ENCODE results near the gene NBEAL1. TPM values are rescaled to one million over a fixed set of nuclear protein-coding genes. Genes with fewer than 3 reads are reported as not detected.

NBEAL1 gene
- total and polyA plus RNA-seq, 2 experiments from 2014 or later: 13.7 to 16.0 TPM

- TF ChIP-seq CTCF (IDR thresholded peaks at IDR 0.05; ENCODE audit: low read depth, low read length): no peak
- Histone ChIP-seq H3K27ac (peak overlapping the region; percentile 94), H3K9me3 (ENCODE audit: low read depth) (no peaks in the 10 kb centered on the region), H3K4me1 (ENCODE audit: low read depth) (peaks cover 4% of the 10 kb centered on the region), H3K4me3 (peak overlapping the region; percentile 57), H3K27me3 (no peaks in the 10 kb centered on the region), H3K36me3 (no peaks in the 10 kb centered on the region)
- DNase-seq (ENCODE audit: low read depth in 1 of 2, low spot score in 1 of 2): no peak
These were observed 223.6 kb downstream of the NBEAL1 start for GRCh38 chr2:203238292-203238703.

DNA sequence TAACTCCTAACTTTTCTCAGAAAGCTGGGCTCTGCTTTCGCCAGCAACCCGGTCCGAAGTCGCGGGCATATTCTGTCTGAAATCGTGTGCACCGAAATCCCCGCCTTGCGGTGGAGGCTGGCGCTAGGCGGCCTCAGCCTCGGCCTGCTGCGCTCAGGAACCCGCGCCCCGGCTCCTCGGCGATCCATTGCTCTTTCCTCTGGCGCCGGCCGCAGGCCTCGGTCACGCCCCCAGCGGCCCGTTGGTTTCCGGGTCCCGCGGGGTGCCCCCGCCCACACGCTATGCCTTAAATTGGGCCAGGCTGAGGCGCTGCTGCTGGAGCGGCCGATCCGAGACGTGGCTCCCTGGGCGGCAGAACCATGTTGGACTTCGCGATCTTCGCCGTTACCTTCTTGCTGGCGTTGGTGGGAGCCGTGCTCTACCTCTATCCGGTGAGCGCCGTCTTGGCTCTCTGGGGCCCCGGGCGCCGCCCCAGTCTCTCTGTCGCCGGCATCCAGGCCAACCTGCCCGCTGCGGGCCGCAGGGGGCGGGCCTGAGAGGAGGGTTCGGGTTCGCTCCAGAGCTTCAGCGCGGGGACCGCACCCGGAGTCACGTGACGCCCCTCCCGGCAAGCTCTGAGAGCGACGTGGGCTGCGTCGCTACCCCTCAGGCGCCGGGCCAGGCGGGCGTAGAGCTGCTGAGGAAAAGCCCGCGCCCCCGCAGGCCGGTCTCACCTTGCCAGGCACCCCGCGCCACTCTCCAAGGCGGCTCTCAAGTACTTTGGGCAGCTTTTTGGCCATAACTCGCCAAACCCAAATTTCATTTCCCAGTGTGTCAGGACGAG is 224.2 kb downstream of the NBEAL1 start, which contains the start of gene CYP20A1:
Gene CYP20A1, plus strand, starts transcription at position 315 of the 823 bp plus-strand sequence. Its CDS starts 45 bp downstream, at position 360.
- peak; percentile 35 for TF ChIP-seq CTCF (IDR thresholded peaks at IDR 0.05; ENCODE audit: low read depth, low read length)
- Histone ChIP-seq H3K4me3 (peak within 1 kb of the TSS; percentile 57), H3K27me3 (no peaks in the 10 kb centered on the region), H3K4me1 (ENCODE audit: low read depth) (peaks cover 4% of the 10 kb centered on the region), H3K27ac (peak within 1 kb of the TSS; percentile 94), H3K9me3 (ENCODE audit: low read depth) (no peaks in the 10 kb centered on the region), H3K36me3 (no peaks in the 10 kb centered on the region)
- peak; percentile 97 to 98 for DNase-seq (ENCODE audit: low read depth in 1 of 2, low spot score in 1 of 2)

- no peak for TF ChIP-seq CTCF (IDR thresholded peaks at IDR 0.05; ENCODE audit: low read depth, low read length)
- no peaks in the 10 kb centered on the region for H3K27me3 ChIP-seq
- H3K27ac ChIP-seq: no peak overlapping the region
- H3K9me3 ChIP-seq (ENCODE audit: low read depth): no peaks in the 10 kb centered on the region
- peak overlapping the region; percentile 57 for H3K4me3 ChIP-seq
- H3K4me1 ChIP-seq (ENCODE audit: low read depth): peaks cover 4% of the 10 kb centered on the region
- H3K36me3 ChIP-seq: no peaks in the 10 kb centered on the region
- no peak for DNase-seq (ENCODE audit: low read depth in 1 of 2, low spot score in 1 of 2)
These were observed 225.8 kb downstream of the NBEAL1 start for GRCh38 chr2:203240491-203240890.

GRCh38 chr2:203242518-203242917 is 227.8 kb downstream of the NBEAL1 start:
- DNase-seq (ENCODE audit: low read depth in 1 of 2, low spot score in 1 of 2): no peak
- Histone ChIP-seq H3K9me3 (ENCODE audit: low read depth) (no peaks in the 10 kb centered on the region), H3K27me3 (no peaks in the 10 kb centered on the region), H3K4me1 (ENCODE audit: low read depth) (peaks cover 4% of the 10 kb centered on the region), H3K4me3 (no peak overlapping the region), H3K36me3 (peaks cover 4% of the 10 kb centered on the region), H3K27ac (no peak overlapping the region)
- no peak for TF ChIP-seq CTCF (IDR thresholded peaks at IDR 0.05; ENCODE audit: low read depth, low read length)

DNA sequence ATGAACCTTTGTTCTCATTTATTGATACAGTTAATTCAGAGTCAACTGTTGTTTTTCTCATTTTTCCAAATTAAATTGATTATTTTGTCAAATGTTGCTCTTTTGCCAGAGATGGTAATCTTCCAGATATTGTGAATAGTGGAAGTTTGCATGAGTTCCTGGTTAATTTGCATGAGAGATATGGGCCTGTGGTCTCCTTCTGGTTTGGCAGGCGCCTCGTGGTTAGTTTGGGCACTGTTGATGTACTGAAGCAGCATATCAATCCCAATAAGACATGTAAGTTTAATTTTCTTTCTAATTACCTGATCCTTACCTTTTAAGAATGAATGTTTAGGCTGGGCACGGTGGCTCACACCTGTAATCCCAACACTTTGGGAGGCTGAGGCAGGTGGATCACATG is 232.0 kb downstream of the NBEAL1 start:
- H3K36me3 ChIP-seq: peaks cover 4% of the 10 kb centered on the region
- TF ChIP-seq CTCF (IDR thresholded peaks at IDR 0.05; ENCODE audit: low read depth, low read length): no peak
- no peak for DNase-seq (ENCODE audit: low read depth in 1 of 2, low spot score in 1 of 2)
- H3K27me3 ChIP-seq: no peaks in the 10 kb centered on the region
- no peaks in the 10 kb centered on the region for H3K9me3 ChIP-seq (ENCODE audit: low read depth)
- H3K4me1 ChIP-seq (ENCODE audit: low read depth): no peaks in the 10 kb centered on the region
- H3K4me3 ChIP-seq: no peak overlapping the region
- no peak overlapping the region for H3K27ac ChIP-seq
